Measurements from ENCODE around the gene BPIFB6.

BPIFB6 gene

DNA sequence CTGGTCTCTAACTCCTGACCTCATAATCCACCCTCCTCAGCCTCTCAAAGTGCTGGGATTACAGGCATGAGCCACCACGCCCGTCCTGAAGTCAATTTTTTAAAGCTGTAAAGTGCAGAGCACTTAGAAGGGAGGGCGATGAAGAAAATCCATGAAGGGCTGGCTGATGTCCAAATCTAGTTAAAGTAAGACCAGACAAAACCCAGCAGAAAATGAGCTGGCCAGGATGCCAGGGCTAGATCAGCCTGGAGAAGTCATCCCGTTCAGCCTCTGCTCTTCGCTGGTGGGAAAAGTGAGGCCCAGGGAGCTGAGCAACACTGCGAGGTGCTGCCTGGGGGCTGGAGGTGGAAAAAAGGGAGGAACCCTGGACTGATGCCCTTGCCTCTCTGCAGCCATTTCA is 51.1 kb downstream of the BPIFB6 start:
- Histone ChIP-seq H3K27ac (ENCODE audit: low read depth, low read length) (no peak overlapping the region), H3K4me1 (ENCODE audit: control insufficient read depth, insufficient read depth, low read length) (no peaks in the 10 kb centered on the region), H3K9me3 (ENCODE audit: control insufficient read depth, insufficient read depth, low read depth, low read length) (no peaks in the 10 kb centered on the region)

DNA sequence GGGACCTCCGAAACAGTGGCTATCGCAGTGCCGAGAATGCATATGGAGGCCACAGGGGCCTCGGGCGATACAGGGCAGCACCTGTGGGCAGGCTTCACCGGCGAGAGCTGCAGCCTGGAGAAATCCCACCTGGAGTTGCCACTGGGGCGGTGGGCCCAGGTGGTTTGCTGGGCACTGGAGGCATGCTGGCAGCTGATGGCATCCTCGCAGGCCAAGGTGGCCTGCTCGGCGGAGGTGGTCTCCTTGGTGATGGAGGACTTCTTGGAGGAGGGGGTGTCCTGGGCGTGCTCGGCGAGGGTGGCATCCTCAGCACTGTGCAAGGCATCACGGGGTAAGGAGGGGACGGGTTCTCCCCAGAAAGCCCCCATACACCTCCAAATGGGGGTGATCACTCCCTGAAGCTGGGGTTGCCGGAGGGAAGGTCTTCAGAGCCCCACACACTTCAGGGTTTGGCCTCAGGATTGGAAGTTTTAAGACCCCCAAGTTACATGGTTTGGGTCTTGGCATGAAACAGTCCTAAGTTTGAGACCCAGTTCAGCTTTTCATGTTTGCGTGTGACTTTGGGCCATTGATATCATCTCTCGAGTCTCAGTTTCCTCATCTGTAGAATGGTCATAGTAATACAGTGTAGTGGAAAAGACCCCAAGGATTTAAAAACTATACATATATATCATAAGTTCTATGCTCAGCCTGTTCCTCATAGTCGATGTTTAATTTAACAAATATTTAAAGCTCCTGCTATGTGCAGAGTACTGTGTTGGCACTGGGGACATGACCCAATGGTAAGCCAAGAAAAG is 52.3 kb downstream of the BPIFB6 start:
- H3K4me3 ChIP-seq (ENCODE audit: low read depth, low read length), result no peak overlapping the region
- H3K9me3 ChIP-seq (ENCODE audit: control insufficient read depth, insufficient read depth, low read depth, low read length), result no peaks in the 10 kb centered on the region
- H3K27me3 ChIP-seq (ENCODE audit: control insufficient read depth, insufficient read depth, low read length), result no peaks in the 10 kb centered on the region
- H3K36me3 ChIP-seq (ENCODE audit: control insufficient read depth, insufficient read depth, low read length), result no peaks in the 10 kb centered on the region
- no peak overlapping the region for H3K9ac ChIP-seq (ENCODE audit: low read length)
- H3K4me1 ChIP-seq (ENCODE audit: control insufficient read depth, insufficient read depth, low read length), result no peaks in the 10 kb centered on the region
- no peak overlapping the region for H3K27ac ChIP-seq (ENCODE audit: low read depth, low read length)

More for the DNA sequence above, 51.1 kb downstream of the BPIFB6 start:
- no peak overlapping the region for H3K4me3 ChIP-seq (ENCODE audit: low read depth, low read length)
- H3K36me3 ChIP-seq (ENCODE audit: control insufficient read depth, insufficient read depth, low read length), result no peaks in the 10 kb centered on the region
- no peaks in the 10 kb centered on the region for H3K27me3 ChIP-seq (ENCODE audit: control insufficient read depth, insufficient read depth, low read length)
- no peak overlapping the region for H3K9ac ChIP-seq (ENCODE audit: low read length)

DNA sequence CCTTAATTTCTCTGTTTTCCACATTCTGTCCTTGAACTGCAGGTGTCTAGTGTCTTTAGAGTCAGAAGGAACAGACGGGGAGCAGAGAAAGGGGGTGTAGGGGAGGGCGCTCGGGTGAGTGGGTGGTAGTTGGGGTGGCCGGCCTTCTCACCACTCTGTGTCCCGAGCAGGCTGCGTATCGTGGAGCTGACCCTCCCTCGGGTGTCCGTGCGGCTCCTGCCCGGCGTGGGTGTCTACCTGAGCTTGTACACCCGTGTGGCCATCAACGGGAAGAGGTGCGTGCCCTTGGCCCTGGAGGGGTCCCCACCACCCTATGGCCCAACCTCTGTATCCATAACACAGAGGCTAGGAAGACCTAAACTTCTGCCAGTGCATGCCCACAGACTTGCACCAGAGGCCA is 53.3 kb downstream of the BPIFB6 start:
- Histone ChIP-seq H3K27ac (ENCODE audit: low read depth, low read length) (no peak overlapping the region), H3K9me3 (ENCODE audit: control insufficient read depth, insufficient read depth, low read depth, low read length) (no peaks in the 10 kb centered on the region), H3K4me1 (ENCODE audit: control insufficient read depth, insufficient read depth, low read length) (no peaks in the 10 kb centered on the region), H3K27me3 (ENCODE audit: control insufficient read depth, insufficient read depth, low read length) (no peaks in the 10 kb centered on the region), H3K9ac (ENCODE audit: low read length) (no peak overlapping the region), H3K36me3 (ENCODE audit: control insufficient read depth, insufficient read depth, low read length) (no peaks in the 10 kb centered on the region), H3K4me3 (ENCODE audit: low read depth, low read length) (no peak overlapping the region)

DNA sequence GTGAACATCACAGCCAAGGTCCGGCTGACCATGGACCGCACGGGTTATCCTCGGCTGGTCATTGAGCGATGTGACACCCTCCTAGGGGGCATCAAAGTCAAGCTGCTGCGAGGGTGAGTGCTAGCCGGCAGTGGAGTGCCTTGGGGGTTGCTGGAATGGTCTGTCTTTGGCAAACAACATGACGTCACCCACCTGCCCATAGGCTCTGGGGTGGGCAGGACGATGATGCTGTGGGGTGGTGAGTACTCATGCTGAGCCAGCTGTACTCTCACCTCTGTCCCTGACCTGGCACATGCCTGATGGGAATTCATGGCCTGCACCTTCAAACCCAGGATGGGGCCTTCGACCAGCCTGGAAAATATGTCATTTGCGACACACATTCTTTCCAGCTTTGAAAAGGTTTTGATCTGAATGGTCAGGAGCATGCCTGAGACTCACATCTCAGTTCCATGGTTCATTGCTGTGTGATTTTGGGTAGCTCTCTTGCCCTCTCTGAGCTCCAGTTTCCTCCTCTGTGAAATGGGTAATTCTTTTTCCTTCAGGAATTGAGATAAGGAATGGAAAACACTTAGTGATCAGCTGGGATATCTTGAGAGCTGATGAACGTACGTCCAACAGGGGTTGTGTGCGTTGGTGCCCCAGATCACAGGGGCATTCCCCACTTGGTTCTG is 54.7 kb downstream of the BPIFB6 start:
- Histone ChIP-seq H3K4me1 (ENCODE audit: control insufficient read depth, insufficient read depth, low read length) (no peaks in the 10 kb centered on the region), H3K27ac (ENCODE audit: low read depth, low read length) (no peak overlapping the region), H3K36me3 (ENCODE audit: control insufficient read depth, insufficient read depth, low read length) (no peaks in the 10 kb centered on the region), H3K4me3 (ENCODE audit: low read depth, low read length) (no peak overlapping the region), H3K27me3 (ENCODE audit: control insufficient read depth, insufficient read depth, low read length) (no peaks in the 10 kb centered on the region), H3K9me3 (ENCODE audit: control insufficient read depth, insufficient read depth, low read depth, low read length) (no peaks in the 10 kb centered on the region), H3K9ac (ENCODE audit: low read length) (no peak overlapping the region)

DNA sequence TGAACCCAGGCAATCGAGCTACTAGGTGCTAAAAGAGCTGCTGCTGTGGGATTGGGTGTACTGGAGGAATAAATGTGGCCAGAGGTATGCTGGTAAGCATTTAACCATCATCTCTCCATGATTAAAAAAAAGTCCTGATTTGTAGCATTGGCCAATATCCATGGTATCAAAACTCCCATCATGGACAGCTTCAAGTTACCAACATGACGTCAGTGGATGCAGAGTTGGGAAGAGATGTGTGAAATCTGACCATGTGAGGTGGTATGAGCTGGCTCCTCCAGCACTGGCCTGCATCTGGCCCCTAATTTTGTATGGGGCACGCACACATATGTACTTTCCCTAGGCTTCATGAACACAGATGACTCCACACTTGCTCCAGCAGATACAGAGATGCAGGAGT is 59.7 kb downstream of the BPIFB6 start:
- H3K36me3 ChIP-seq (ENCODE audit: control insufficient read depth, insufficient read depth, low read length), result no peaks in the 10 kb centered on the region
- no peaks in the 10 kb centered on the region for H3K9me3 ChIP-seq (ENCODE audit: control insufficient read depth, insufficient read depth, low read depth, low read length)
- no peak overlapping the region for H3K27ac ChIP-seq (ENCODE audit: low read depth, low read length)
- no peaks in the 10 kb centered on the region for H3K4me1 ChIP-seq (ENCODE audit: control insufficient read depth, insufficient read depth, low read length)
- no peak overlapping the region for H3K4me3 ChIP-seq (ENCODE audit: low read depth, low read length)
- H3K9ac ChIP-seq (ENCODE audit: low read length), result no peak overlapping the region
- no peaks in the 10 kb centered on the region for H3K27me3 ChIP-seq (ENCODE audit: control insufficient read depth, insufficient read depth, low read length)

DNA sequence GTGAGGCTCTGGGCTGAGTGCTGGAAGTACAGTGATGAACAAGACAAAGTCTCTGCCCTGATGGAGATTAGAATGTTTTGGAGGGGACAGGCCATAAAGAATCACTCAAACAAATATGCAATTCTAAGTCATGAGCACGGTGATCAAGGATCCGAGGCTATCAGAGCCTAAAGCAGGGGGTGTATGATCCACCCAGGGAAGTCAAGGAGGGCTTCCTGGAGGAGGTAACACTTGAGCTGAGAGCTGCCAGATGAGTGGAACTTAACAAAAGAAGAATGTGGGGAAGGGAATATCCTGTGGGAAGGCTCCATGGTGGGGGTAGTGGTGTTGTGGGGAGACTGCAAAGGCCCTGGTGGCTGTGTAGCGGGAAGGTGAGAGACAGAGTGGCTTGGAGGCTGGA is 60.2 kb downstream of the BPIFB6 start:
- Histone ChIP-seq H3K27ac (ENCODE audit: low read depth, low read length) (no peak overlapping the region), H3K9ac (ENCODE audit: low read length) (no peak overlapping the region), H3K4me3 (ENCODE audit: low read depth, low read length) (no peak overlapping the region), H3K9me3 (ENCODE audit: control insufficient read depth, insufficient read depth, low read depth, low read length) (no peaks in the 10 kb centered on the region), H3K4me1 (ENCODE audit: control insufficient read depth, insufficient read depth, low read length) (no peaks in the 10 kb centered on the region), H3K27me3 (ENCODE audit: control insufficient read depth, insufficient read depth, low read length) (no peaks in the 10 kb centered on the region), H3K36me3 (ENCODE audit: control insufficient read depth, insufficient read depth, low read length) (no peaks in the 10 kb centered on the region)

DNA sequence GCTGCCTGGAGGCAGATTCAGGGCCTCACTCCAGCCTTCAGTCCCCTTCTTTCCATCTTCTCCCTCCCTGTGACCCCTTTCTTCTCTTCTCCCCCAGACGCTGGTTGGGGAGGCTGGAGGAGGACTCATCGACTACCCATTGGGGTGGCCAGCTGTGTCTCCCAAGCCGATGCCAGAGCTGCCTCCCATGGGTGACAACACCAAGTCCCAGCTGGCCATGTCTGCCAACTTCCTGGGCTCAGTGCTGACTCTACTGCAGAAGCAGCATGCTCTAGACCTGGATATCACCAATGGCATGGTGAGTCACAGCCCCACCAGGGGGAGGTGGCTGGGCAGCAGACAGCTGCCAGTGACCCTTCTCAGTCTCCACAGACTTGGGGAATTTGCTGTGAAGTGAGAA is 60.9 kb downstream of the BPIFB6 start:
- Histone ChIP-seq H3K4me3 (ENCODE audit: low read depth, low read length) (no peak overlapping the region), H3K27ac (ENCODE audit: low read depth, low read length) (no peak overlapping the region), H3K9ac (ENCODE audit: low read length) (no peak overlapping the region), H3K27me3 (ENCODE audit: control insufficient read depth, insufficient read depth, low read length) (no peaks in the 10 kb centered on the region), H3K36me3 (ENCODE audit: control insufficient read depth, insufficient read depth, low read length) (no peaks in the 10 kb centered on the region), H3K4me1 (ENCODE audit: control insufficient read depth, insufficient read depth, low read length) (no peaks in the 10 kb centered on the region), H3K9me3 (ENCODE audit: control insufficient read depth, insufficient read depth, low read depth, low read length) (no peaks in the 10 kb centered on the region)

DNA sequence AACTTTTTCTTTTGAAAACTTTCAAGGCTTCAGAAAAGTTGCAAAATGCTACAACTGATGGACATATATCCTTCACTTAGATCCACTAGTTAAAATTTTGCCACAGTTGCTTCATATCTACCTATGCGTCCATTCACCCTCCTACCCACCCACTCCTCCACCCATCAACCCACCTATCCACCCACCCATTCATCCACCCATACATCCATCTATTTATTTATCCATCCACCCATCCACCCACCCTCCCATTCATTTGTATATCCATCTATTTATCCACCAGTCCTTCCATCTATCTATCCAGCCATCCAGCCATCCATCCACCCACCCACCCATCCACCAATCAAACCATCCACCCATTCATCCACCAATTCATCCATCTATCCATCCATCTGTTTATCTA is 61.6 kb downstream of the BPIFB6 start:
- Histone ChIP-seq H3K36me3 (ENCODE audit: control insufficient read depth, insufficient read depth, low read length) (no peaks in the 10 kb centered on the region), H3K9ac (ENCODE audit: low read length) (no peak overlapping the region), H3K9me3 (ENCODE audit: control insufficient read depth, insufficient read depth, low read depth, low read length) (no peaks in the 10 kb centered on the region), H3K4me3 (ENCODE audit: low read depth, low read length) (no peak overlapping the region), H3K27ac (ENCODE audit: low read depth, low read length) (no peak overlapping the region), H3K4me1 (ENCODE audit: control insufficient read depth, insufficient read depth, low read length) (no peaks in the 10 kb centered on the region), H3K27me3 (ENCODE audit: control insufficient read depth, insufficient read depth, low read length) (no peaks in the 10 kb centered on the region)

DNA sequence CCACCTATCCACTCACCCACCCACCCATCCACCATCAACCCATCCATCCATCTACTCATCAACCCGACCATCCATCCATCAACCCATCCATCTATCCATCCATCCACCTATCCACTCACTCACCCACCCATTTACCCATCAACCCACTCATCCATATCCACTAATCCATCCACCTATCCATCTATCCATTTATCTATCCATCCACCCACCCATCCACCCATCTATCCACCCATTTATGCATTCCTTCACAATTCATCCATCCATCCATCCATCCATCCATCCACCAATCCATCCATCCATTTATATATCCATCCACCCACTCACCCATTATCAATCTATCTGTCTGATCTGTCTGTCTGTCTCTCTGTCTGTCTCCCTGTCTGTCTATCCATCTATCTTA is 62.1 kb downstream of the BPIFB6 start:
- H3K9ac ChIP-seq (ENCODE audit: low read length), result no peak overlapping the region
- no peak overlapping the region for H3K4me3 ChIP-seq (ENCODE audit: low read depth, low read length)
- H3K36me3 ChIP-seq (ENCODE audit: control insufficient read depth, insufficient read depth, low read length), result no peaks in the 10 kb centered on the region
- H3K9me3 ChIP-seq (ENCODE audit: control insufficient read depth, insufficient read depth, low read depth, low read length), result no peaks in the 10 kb centered on the region
- no peaks in the 10 kb centered on the region for H3K4me1 ChIP-seq (ENCODE audit: control insufficient read depth, insufficient read depth, low read length)
- no peak overlapping the region for H3K27ac ChIP-seq (ENCODE audit: low read depth, low read length)
- no peaks in the 10 kb centered on the region for H3K27me3 ChIP-seq (ENCODE audit: control insufficient read depth, insufficient read depth, low read length)
